ENCODE measurements around the gene SRP68. TPM values are rescaled to one million over a fixed set of nuclear protein-coding genes. Genes with fewer than 3 reads are reported as not detected.

Gene SRP68
- total RNA-seq, 2 donors from 2014 or later: 35.2 to 43.9 TPM

DNA sequence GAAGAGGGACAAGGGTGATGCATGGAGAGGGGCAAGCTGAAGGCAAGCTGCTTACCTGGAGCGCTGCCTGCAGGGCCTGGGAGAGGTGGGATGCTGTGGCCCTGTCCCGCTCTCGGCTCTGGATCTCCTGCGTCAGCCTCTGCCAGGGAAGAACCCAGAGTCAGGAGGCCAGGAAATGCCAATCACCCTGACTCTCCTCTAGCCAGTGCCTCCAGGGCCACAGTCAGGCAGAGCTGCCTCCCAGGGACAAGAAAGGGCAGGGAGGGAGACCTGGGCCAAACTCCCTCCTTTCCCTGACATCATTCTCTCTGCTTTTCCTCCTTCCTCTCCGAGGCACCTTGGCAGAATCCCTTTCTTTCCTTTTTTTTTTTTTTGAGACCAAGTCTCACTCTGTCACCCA is 60.4 kb downstream of the SRP68 start:
- no peak for DNase-seq (ENCODE audit: low spot score)
- Histone ChIP-seq H3K36me3 (no peaks in the 10 kb centered on the region), H3K9me3 (no peaks in the 10 kb centered on the region), H3K27ac (no peak overlapping the region), H3K27me3 (no peaks in the 10 kb centered on the region), H3K4me3 (no peak overlapping the region), H3K4me1 (no peaks in the 10 kb centered on the region)
- no peak for TF ChIP-seq CTCF (IDR thresholded peaks at IDR 0.05)

GRCh38 chr17:76009969-76010661 is 62.2 kb downstream of the SRP68 start:
- no peaks in the 10 kb centered on the region for H3K27me3 ChIP-seq
- no peaks in the 10 kb centered on the region for H3K4me1 ChIP-seq
- TF ChIP-seq CTCF (IDR thresholded peaks at IDR 0.05): no peak
- H3K4me3 ChIP-seq: no peak overlapping the region
- no peak for DNase-seq (ENCODE audit: low spot score)
- H3K36me3 ChIP-seq: no peaks in the 10 kb centered on the region
- H3K27ac ChIP-seq: no peak overlapping the region
- no peaks in the 10 kb centered on the region for H3K9me3 ChIP-seq

DNA sequence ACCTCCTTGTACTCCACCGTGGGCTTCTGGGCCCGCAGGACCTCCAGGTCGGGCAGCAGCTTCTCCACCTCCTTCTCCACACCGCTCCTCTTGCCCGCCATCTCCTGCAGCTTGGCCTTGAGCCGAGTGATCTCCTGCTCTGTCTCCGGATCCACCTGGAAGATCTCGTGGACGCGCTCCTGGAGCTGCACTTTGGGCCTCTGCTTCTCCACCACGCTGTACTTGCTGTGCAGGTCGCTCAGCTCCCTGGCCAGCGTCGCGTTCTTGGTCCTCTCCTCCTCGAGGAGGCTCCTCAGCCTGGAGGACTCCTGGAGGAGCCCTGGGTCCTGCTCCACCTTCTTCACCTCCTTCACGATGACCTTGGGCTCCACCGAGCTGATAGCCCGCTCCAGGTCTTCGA is 62.9 kb downstream of the SRP68 start:
- DNase-seq (ENCODE audit: low spot score): no peak
- Histone ChIP-seq H3K4me1 (no peaks in the 10 kb centered on the region), H3K27me3 (no peaks in the 10 kb centered on the region), H3K36me3 (no peaks in the 10 kb centered on the region), H3K4me3 (no peak overlapping the region), H3K9me3 (no peaks in the 10 kb centered on the region), H3K27ac (no peak overlapping the region)
- TF ChIP-seq CTCF (IDR thresholded peaks at IDR 0.05): no peak

- TF ChIP-seq CTCF (IDR thresholded peaks at IDR 0.05): no peak
- no peaks in the 10 kb centered on the region for H3K4me1 ChIP-seq
- H3K27me3 ChIP-seq: no peaks in the 10 kb centered on the region
- no peak overlapping the region for H3K4me3 ChIP-seq
- no peak overlapping the region for H3K27ac ChIP-seq
- no peaks in the 10 kb centered on the region for H3K36me3 ChIP-seq
- DNase-seq (ENCODE audit: low spot score): no peak
- no peaks in the 10 kb centered on the region for H3K9me3 ChIP-seq
Observed at GRCh38 chr17:76008630-76009425, 63.5 kb downstream of the SRP68 start.

- no peak for DNase-seq (ENCODE audit: low spot score)
Observed at GRCh38 chr17:76008208-76008607, 64.1 kb downstream of the SRP68 start.

More at GRCh38 chr17:76008208-76008607, 64.1 kb downstream of the SRP68 start:
- no peaks in the 10 kb centered on the region for H3K36me3 ChIP-seq
- no peak for TF ChIP-seq CTCF (IDR thresholded peaks at IDR 0.05)
- H3K27ac ChIP-seq: no peak overlapping the region
- H3K9me3 ChIP-seq: no peaks in the 10 kb centered on the region
- no peak overlapping the region for H3K4me3 ChIP-seq
- no peaks in the 10 kb centered on the region for H3K4me1 ChIP-seq
- no peaks in the 10 kb centered on the region for H3K27me3 ChIP-seq

Measured in right atrium auricular region (tissue), 2 donors.